HL-60 (cell line): ENCODE data around the gene AGPAT2.

Experiments used
- CTCF ChIP-seq: IDR thresholded peaks from one replicate; pipeline ENCODE4 v1.5.1; 2011; ENCODE audit warnings: low read length, control low read depth, inconsistent platforms; ENCODE audit not compliant: insufficient read depth
- POLR2AphosphoS5 ChIP-seq: IDR thresholded peaks from 2 replicates; pipeline ENCODE4 v1.6.1; 2012; ENCODE audit warnings: low read depth

DNA sequence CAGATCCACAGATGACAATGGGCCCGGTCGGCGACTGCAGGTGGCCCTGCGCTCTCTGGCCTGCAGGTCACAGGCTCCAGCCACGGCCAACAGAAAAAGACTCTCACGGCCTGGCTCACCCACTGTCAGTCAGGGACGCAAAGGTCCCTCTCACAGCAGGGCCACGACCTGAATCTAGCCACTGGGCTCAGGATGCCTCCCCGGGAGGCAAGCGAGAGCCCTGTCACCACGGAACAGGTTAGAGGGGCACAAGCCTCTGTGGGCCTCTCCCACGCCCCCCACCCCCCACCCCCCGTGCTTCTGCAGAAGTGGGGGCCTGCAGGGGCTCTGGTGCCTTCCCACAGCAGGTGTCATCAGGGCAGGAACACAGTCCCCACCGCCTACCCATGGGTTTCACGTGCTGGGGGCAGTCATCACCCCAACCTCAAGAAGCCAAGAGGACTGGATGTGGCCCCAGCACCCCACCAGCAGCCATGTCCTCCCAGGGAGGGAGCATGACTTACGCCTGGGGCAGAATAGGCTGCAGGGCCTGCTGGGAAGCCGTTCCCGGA is 41.8 kb downstream of the AGPAT2 start:
- TF ChIP-seq CTCF (no peak), POLR2AphosphoS5 (no peak)
